ENCODE data around the gene ISOC2.
A peak's percentile ranks its signal among the peaks of the same experiment; 100 is the strongest.

ISOC2 gene

DNA sequence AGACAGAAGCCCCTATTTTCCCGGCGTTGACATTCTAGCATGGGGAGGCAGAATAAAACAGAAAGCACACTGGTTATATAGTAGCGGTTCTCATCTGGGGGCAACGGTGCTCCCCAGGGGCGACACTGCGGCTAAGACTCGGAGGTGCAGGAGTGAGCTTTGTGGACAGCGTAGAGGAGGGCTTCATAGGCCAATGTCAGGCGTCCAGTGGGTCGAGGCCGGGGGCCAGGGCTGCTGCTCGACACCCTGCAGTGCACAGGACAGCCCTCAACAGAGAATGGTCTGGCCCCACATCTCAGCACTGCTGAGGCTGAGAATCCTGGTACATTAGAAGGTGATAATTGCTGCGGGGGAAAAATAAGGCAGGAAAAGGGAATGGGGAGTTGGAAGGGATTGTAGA, 16.5 kb upstream of the ISOC2 start:
- no peak for DNase-seq (ENCODE audit: low spot score)

- DNase-seq (ENCODE audit: low spot score), result peak; percentile 99
These were observed 14.8 kb upstream of the ISOC2 start, which contains the start of gene ZNF628 for GRCh38 chr19:55476100-55476775. TSS of gene ZNF628 (plus strand) at chr19:55476617. CDS start at chr19:55479911, 3,294 bp downstream.

GRCh38 chr19:55474269-55475265, 13.1 kb upstream of the ISOC2 start:
- DNase-seq (ENCODE audit: low spot score), result peak; percentile 98

DNA sequence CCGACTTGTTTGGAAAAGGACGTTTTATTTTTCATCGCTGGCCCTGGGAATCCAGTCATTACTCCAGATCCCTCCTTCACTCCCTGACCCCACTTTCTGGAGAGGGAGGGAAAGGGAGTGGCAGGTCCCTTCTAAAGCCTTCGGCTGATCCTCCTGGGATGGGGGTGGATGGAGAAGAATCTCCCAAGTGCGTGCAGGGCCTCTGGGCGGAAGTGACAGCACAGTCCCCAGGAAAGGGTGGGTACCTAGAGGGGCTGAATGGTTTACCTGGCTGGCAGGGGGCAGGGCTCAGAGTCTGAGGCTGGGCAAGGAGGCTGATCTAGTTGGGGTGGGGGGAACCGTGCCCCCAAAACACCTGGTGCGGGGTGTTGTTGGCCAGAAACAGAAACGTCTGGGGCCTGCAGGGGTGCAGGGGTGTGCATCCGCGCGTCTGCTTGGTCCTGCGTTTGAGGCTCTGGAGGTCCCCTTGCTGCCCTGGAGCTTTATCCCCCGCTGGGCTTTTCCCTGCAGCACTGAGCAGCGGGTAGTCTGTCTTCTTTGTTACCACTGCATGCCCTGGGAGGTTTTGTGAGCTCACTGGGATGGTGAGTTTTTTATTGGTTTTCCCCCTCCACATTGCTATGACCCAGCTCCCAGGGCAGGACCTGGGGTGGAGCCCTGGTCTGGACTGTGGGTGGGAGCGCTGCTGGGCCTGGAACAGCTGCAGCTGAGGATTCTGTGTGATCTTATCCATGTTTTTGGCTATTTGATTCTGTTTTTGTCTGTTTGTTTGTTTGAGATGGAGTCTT, 12.0 kb upstream of the ISOC2 start:
- peak; percentile 66 for DNase-seq (ENCODE audit: low spot score)

DNA sequence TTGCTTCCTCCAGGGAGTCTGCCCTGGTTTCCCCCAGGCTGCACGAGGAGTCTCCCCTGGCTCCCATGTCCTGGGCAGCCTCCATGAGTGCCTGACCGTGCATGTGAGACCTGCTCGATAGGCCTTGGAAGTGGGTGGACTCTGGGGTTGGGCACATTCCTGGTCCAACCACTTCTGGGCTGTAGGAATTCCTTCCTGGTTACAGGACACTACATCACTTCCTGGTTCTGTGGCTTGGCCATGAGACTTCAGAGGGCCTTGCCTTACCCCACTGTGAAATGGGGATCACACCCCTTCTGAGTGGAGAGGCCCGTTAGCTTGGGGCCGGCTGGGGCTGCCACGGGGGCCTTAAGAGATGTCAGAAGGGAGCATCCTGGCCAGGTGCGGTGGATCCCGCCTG, 11.0 kb upstream of the ISOC2 start:
- DNase-seq (ENCODE audit: low spot score), result peak; percentile 99

DNA sequence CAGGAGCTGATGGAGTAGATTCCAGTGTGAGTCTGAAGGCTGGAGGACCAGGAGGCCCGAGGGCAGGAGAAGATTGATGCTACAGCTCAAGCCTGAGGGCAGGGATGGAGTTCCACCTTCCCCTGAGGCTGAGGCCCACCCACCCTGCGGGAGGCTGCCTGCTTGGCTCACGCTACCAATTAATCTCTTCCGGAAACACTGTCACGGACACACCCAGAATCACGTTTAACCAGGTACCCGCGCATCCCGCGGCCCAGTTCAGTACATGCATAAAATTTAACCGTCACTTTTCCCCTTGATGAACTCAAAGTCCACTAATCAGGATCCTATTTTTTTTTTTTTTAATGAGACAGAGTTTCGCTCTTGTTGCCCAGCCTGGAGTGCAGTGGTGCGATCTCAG, 9.8 kb upstream of the ISOC2 start:
- DNase-seq (ENCODE audit: low spot score), result peak; percentile 68

- no peak for DNase-seq (ENCODE audit: low spot score)
These were observed 6.6 kb upstream of the ISOC2 start for GRCh38 chr19:55468054-55468393.

GRCh38 chr19:55467236-55468053, 6.0 kb upstream of the ISOC2 start:
- peak; percentile 41 for DNase-seq (ENCODE audit: low spot score)

DNA sequence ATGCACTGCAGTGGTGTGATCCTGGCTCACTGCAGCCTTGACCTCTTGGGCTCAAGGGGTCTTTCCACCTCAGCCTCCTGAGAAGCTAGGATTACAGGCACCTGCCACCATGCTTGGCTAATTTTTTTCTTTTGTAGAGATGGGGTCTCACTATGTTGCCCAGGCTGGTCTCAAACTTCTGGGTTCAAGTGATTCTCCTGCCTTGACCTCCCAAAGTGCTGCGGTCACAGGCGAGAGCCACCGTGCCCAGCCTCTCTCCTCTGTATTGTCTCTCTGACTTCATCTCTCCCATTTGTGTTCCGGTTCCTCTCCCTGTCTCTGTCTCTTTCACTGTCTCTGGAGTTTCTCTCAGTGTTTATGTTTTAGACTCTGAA, 4.8 kb upstream of the ISOC2 start:
- no peak for DNase-seq (ENCODE audit: low spot score)

GRCh38 chr19:55465460-55466240, 4.2 kb upstream of the ISOC2 start:
- DNase-seq (ENCODE audit: low spot score), result no peak

DNA sequence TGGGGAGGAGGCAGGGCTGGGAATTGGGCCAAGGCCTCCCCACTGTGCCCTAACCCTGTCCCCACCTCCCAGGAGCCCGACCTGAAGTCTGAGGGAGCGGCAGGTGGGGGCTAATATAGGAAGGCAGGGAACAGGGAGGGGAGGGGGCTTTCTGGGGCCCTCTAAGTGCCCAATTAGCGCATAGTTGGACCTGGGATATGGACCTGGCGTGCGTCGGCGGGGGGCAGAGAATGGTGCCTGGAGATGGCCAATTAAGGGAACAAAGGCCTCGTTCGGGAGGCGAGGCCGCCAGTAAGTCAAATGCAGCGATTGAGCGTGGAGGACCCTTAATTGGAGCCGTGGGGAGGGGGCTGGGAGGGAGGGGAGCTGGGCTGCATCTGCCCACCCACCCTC, 3.2 kb upstream of the ISOC2 start, which contains the start of gene C19orf85:
TSS of gene C19orf85 (minus strand) at position 90 of the 393 bp plus-strand sequence. CDS start 197 bp downstream, outside the sequence.
- no peak for DNase-seq (ENCODE audit: low spot score)

GRCh38 chr19:55464039-55464661, 2.7 kb upstream of the ISOC2 start:
- DNase-seq (ENCODE audit: low spot score), result no peak

- no peak for DNase-seq (ENCODE audit: low spot score)
These were observed 2.2 kb upstream of the ISOC2 start for GRCh38 chr19:55463583-55464031.

DNA sequence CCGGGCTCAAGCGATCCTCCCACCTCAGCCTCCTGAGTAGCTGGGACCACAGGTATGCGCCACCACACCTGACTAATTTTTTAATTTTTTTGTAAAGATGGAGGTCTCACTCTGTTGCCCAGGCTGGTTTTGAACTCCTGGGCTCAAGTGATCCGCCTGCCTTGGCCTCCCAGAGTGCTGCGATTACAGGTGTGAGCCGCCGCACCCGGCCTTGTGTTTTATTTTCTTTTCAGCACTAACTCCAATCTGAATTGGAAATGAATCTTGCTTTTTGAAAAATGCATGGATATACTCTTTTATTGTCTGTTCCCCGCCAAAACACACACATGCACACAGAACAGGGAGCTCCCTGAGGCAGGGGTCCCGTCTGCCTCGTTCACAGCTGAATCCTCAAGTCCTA, 1.3 kb upstream of the ISOC2 start:
- no peak for DNase-seq (ENCODE audit: low spot score)

- no peak for DNase-seq (ENCODE audit: low spot score)
These were observed 658 bp upstream of the ISOC2 start for GRCh38 chr19:55461974-55462626.

- DNase-seq (ENCODE audit: low spot score), result peak; percentile 57
These were observed 678 bp downstream of the ISOC2 start for GRCh38 chr19:55460670-55461258.

- DNase-seq (ENCODE audit: low spot score), result no peak
These were observed 1.3 kb downstream of the ISOC2 start for GRCh38 chr19:55459950-55460657.

DNA sequence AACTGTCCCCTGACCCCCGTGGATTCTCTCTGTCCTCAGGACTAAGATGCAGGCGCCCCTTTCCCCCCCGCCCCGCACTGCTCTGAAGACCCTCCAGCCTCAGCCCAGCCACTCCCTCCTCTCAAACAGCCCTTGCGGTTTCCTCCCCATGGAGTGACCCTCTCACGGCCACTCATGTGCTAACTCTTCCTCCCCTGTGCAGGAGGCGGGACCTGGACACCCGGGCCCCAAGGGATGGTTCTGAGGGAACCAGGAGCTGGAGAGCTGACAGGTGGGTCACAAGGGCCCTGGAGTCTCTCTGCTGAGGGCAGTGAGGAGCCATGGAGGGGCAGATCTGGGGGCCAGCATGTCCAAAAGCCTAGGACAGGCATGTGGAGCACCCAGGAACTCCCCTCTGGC, 1.9 kb downstream of the ISOC2 start:
- no peak for DNase-seq (ENCODE audit: low spot score)
